AG04449 (cell line): Measurements from ENCODE around the gene SIRT3.

Experiments used
- CTCF ChIA-PET: fragments of 350-600 bp; formaldehyde crosslinking; extraction: SDS; loops from one replicate; lab custom pipeline; 2021; ENCODE audit warnings: antibody characterized with exemption; lab: Yijun Ruan, JAX
- POLR2A ChIA-PET: fragments of 400-600, 350-600 bp; formaldehyde crosslinking; extraction: SDS; loops from one replicate; lab custom pipeline; 2020; ENCODE audit warnings: antibody characterized with exemption, inconsistent platforms; lab: Yijun Ruan, JAX
- DNase-seq: peaks from one replicate; pipeline ENCODE4 v3.0.0-alpha.2; 2010; ENCODE audit warnings: low read depth, low spot score
- H3K4me3 ChIP-seq: 2 replicates; pipeline ENCODE4 v1.5.1; 2011; ENCODE audit warnings: low read depth, mild to moderate bottlenecking, control low read depth, low read length
- CTCF ChIP-seq: IDR thresholded peaks from one replicate; pipeline ENCODE4 v1.5.1; 2011; ENCODE audit warnings: mild to moderate bottlenecking, moderate library complexity, low read length, control low read depth, inconsistent platforms; ENCODE audit not compliant: insufficient read depth; ENCODE audit errors: missing control alignments

The SIRT3 gene

GRCh38 chr11:235609-235996 is 539 bp downstream of the SIRT3 start:
- peak overlapping the region; percentile 61 for H3K4me3 ChIP-seq
- DNase-seq = no peak
- no peak for TF ChIP-seq CTCF
- ChIA-PET CTCF (no interaction called here), POLR2A (interaction anchor here (1.1 kb wide), 1 partner anchor 28 kb away, joined by 4 read pairs; the partner anchor contains the start of genes BET1L and RIC8A)

GRCh38 chr11:235180-235579 is 962 bp downstream of the SIRT3 start:
- POLR2A ChIA-PET = interaction anchor here (0.7 to 1.1 kb wide), 2 partner anchors 23 to 28 kb away, joined by 4 read pairs; partner anchors contain the start of genes BET1L and RIC8A
- CTCF ChIA-PET = interaction anchor here (0.7 to 1.6 kb wide), 2 partner anchors 21 to 26 kb away, joined by 3 to 7 read pairs; no protein-coding TSS in a partner anchor
- peak overlapping the region; percentile 61 for H3K4me3 ChIP-seq
- no peak for DNase-seq
- no peak for TF ChIP-seq CTCF

GRCh38 chr11:232783-233565 is 3.2 kb downstream of the SIRT3 start:
- no peak for TF ChIP-seq CTCF
- ChIA-PET POLR2A (no interaction called here), CTCF (interaction anchor here (1.1 kb wide), 1 partner anchor 18 kb away, joined by 3 read pairs; no protein-coding TSS in a partner anchor)

GRCh38 chr11:230431-230830 is 5.7 kb downstream of the SIRT3 start:
- DNase-seq = no peak
- H3K4me3 ChIP-seq = no peak overlapping the region
- TF ChIP-seq CTCF = no peak
- ChIA-PET CTCF (interaction anchor here (0.9 to 4.8 kb wide), 5 partner anchors 9 to 218 kb away, joined by 3 to 24 read pairs (median 4); no protein-coding TSS in a partner anchor), POLR2A (interaction anchor here (0.8 to 1.7 kb wide), 2 partner anchors 14 to 17 kb away, joined by 3 to 6 read pairs; no protein-coding TSS in a partner anchor)

More at GRCh38 chr11:232783-233565, 3.2 kb downstream of the SIRT3 start:
- H3K4me3 ChIP-seq = no peak overlapping the region
- DNase-seq = no peak

- H3K4me3 ChIP-seq = no peak overlapping the region
- TF ChIP-seq CTCF = no peak
- DNase-seq = no peak
- ChIA-PET POLR2A (no interaction called here), CTCF (interaction anchor here (0.9 to 4.8 kb wide), 4 partner anchors 10 to 23 kb away, joined by 3 to 24 read pairs (median 6); no protein-coding TSS in a partner anchor)
These were observed 8.2 kb downstream of the SIRT3 start for GRCh38 chr11:227824-228379.

GRCh38 chr11:225734-226453 is 10.2 kb downstream of the SIRT3 start:
- H3K4me3 ChIP-seq = no peak overlapping the region
- DNase-seq = no peak
- no peak for TF ChIP-seq CTCF
- POLR2A ChIA-PET = no interaction called here
- CTCF ChIA-PET = interaction anchor here (0.6 kb wide), 1 partner anchor 12 kb away, joined by 3 read pairs; no protein-coding TSS in a partner anchor
